Activated B cell treated with CpG ODN at 0.5 μM for 24 hours (primary cell): ENCODE data around the gene MACROD1. TPM values are rescaled to one million over a fixed set of nuclear protein-coding genes. Genes with fewer than 3 reads are reported as not detected.

Source experiments
- ATAC-seq: fragments of 200-7000 bp; cut with Tn5 transposase; one replicate; pipeline ENCODE4 v1.10.0; 2021; ENCODE audit warnings: low read depth, mild to moderate bottlenecking, moderate library complexity
- CTCF ChIA-PET: fragments of 350-600 bp; sonication (Branson Sonifier 250); formaldehyde crosslinking; loops from one replicate; lab custom pipeline; 2021; ENCODE audit warnings: antibody characterized with exemption; lab: Charles Lee
- POLR2A ChIA-PET: fragments of 350-600 bp; sonication (Branson Sonifier 250); formaldehyde crosslinking; loops from one replicate; lab custom pipeline; 2021; ENCODE audit warnings: antibody characterized with exemption; lab: Charles Lee
- DNase-seq: peaks from one replicate; pipeline ENCODE4 v3.0.0; 2022
- H3K27ac Mint-ChIP-seq: one replicate; pipeline ENCODE4 v1.8.0; 2020; ENCODE audit warnings: mixed read lengths
- H3K27me3 Mint-ChIP-seq: one replicate; pipeline ENCODE4 v1.8.0; 2021; ENCODE audit warnings: mixed read lengths
- H3K36me3 Mint-ChIP-seq: one replicate; pipeline ENCODE4 v1.8.0; 2021; ENCODE audit warnings: low read depth, mixed read lengths
- H3K4me1 Mint-ChIP-seq: one replicate; pipeline ENCODE4 v1.8.0; 2021; ENCODE audit warnings: mixed read lengths
- H3K4me3 Mint-ChIP-seq: one replicate; pipeline ENCODE4 v1.8.0; 2020; ENCODE audit warnings: mild to moderate bottlenecking, mixed read lengths
- H3K9me3 Mint-ChIP-seq: one replicate; pipeline ENCODE4 v1.8.0; 2020; ENCODE audit warnings: mixed read lengths
- intact Hi-C: fragments of 100-400 bp; cut with micrococcal nuclease; formaldehyde crosslinking; loops from one replicate; pipeline ENCODE4 v1.15.1; 2024
- total RNA-seq: library from RNA; stranded (reverse); gene quantifications from 2 replicates; pipeline ENCODE4 v1.2.3, GENCODE V29; 2022
- TF ChIP-seq, protein P1 (sequence below): fragments of 200-600 bp; IDR thresholded peaks from one replicate; pipeline ENCODE4 v1.8.0; 2022; ENCODE audit warnings: antibody characterized with exemption, mild to moderate bottlenecking

Gene MACROD1
- total RNA-seq, 1 donor from 2014 or later = 4.5 TPM

DNA sequence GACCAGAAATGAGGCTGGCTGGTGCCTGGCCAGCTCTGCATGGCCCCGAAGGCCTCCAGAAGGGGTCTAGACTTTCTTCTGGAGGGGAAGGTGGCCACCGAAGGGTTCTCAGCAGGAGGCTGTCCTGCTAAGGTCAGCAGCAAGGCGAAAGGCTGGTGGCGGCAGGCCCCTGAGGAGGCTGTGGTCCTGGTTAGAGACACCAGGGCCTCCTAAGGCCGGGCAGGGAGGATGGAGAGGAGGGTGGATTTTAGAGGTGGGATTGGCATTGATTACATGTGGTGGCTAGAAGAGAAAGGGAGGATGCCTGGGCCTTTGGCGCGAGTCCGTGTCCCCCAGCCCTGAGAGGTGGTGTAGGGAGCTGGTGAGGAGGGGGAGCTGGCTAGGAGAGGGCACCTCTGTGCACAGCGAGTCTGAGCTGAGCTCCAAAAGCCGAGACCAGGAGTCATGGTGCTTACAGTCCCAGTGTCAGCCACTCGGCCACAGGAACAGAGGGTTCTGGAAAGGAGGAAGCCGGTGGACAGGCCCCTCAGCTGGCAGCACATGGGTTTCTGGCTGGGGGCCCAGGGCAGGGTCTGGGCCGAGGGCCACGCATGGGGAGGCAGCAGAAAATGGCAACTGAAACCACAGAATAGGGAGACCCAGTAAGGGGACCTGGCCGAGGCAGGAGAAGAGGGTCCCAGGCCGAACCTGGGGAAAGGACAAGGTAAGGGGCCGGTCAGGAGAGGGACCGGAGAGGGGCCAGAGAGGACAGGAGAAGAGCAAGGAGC, 43.1 kb upstream of the MACROD1 start:
- ChIA-PET CTCF (interaction anchor here (5.3 kb wide), 1 partner anchor 16 kb away, joined by 34 read pairs; the partner anchor contains the start of genes NUDT22 and TRPT1), POLR2A (interaction anchor here (2.9 to 9.3 kb wide), 5 partner anchors 19 to 95 kb away, joined by 12 to 191 read pairs (median 81); partner anchors contain the start of genes CATSPERZ, DNAJC4, ESRRA and FKBP2)
- Mint-ChIP-seq H3K27me3 (no peaks in the 10 kb centered on the region), H3K27ac (peak overlapping the region; percentile 70), H3K4me1 (peaks cover 64% of the 10 kb centered on the region), H3K9me3 (no peaks in the 10 kb centered on the region), H3K36me3 (peaks cover 53% of the 10 kb centered on the region), H3K4me3 (peak overlapping the region; percentile 67)
- TF ChIP-seq, protein P1, sequence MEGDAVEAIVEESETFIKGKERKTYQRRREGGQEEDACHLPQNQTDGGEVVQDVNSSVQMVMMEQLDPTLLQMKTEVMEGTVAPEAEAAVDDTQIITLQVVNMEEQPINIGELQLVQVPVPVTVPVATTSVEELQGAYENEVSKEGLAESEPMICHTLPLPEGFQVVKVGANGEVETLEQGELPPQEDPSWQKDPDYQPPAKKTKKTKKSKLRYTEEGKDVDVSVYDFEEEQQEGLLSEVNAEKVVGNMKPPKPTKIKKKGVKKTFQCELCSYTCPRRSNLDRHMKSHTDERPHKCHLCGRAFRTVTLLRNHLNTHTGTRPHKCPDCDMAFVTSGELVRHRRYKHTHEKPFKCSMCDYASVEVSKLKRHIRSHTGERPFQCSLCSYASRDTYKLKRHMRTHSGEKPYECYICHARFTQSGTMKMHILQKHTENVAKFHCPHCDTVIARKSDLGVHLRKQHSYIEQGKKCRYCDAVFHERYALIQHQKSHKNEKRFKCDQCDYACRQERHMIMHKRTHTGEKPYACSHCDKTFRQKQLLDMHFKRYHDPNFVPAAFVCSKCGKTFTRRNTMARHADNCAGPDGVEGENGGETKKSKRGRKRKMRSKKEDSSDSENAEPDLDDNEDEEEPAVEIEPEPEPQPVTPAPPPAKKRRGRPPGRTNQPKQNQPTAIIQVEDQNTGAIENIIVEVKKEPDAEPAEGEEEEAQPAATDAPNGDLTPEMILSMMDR = no peak
- intact Hi-C loops = no loop called here
- DNase-seq (no peak), ATAC-seq (no peak)

GRCh38 chr11:64208086-64208795, 42.3 kb upstream of the MACROD1 start:
- Mint-ChIP-seq H3K4me1 (peaks cover 60% of the 10 kb centered on the region), H3K9me3 (no peaks in the 10 kb centered on the region), H3K36me3 (peaks cover 56% of the 10 kb centered on the region), H3K27ac (peak overlapping the region; percentile 92), H3K27me3 (no peaks in the 10 kb centered on the region), H3K4me3 (peak overlapping the region; percentile 90)
- CTCF ChIA-PET = interaction anchor here (1.0 to 6.1 kb wide), 8 partner anchors 17 to 95 kb away, joined by 3 to 147 read pairs (median 9); partner anchors contain the start of genes CATSPERZ, ESRRA, NUDT22 and PPP1R14B
- POLR2A ChIA-PET = interaction anchor here (0.6 to 9.3 kb wide), 13 partner anchors 9 to 176 kb away, joined by 3 to 191 read pairs (median 27); partner anchors contain the start of genes BAD, CATSPERZ, DNAJC4 and ESRRA
- DNase-seq = no peak
- no peak for ATAC-seq
- TF ChIP-seq, protein P1 = no peak
- intact Hi-C loops = no loop called here

DNA sequence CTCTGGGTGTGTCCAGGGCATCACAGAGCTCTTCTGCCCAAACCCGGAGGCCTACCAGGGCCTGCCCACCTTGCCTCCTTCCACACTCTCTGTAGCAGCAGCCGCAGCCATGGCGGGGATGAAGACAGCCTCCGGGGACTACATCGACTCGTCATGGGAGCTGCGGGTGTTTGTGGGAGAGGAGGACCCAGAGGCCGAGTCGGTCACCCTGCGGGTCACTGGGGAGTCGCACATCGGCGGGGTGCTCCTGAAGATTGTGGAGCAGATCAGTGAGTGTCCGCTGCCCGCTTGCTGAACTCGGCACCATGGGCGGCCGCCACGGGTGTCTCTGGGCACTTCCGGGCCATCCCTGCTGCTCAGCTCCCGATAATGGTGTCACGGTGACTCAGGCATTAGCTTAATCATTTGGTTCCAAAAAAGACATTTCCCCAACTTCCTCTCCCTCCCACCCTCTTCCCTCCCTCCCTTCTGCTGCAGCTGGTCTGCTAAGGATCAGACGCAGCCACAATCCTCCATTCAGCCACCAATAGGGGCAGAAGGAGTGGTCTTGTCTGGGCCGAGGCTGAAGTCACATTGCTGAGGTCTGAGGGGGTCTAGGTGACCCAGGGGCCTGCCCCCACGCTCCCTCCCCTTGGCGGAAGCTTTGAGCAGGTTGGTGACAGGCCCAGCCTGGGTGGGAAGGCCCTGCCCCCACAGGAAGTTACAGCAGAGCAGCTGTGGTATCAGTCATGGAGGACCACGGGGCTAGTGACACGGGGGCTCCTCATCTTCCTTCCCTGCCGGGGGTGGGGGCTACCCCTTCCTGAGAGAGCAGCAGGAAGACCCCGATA, 41.6 kb upstream of the MACROD1 start:
- CTCF ChIA-PET = interaction anchor here (1.0 to 6.1 kb wide), 12 partner anchors 9 to 242 kb away, joined by 3 to 147 read pairs (median 8); partner anchors contain the start of genes CATSPERZ, ESRRA, NUDT22 and PPP1R14B

More for the DNA sequence above, 41.6 kb upstream of the MACROD1 start:
- peaks cover 61% of the 10 kb centered on the region for H3K36me3 Mint-ChIP-seq
- H3K4me3 Mint-ChIP-seq = peak overlapping the region; percentile 90
- DNase-seq = peak; percentile 61
- ATAC-seq = peak; percentile 72
- H3K4me1 Mint-ChIP-seq = peaks cover 56% of the 10 kb centered on the region
- POLR2A ChIA-PET = interaction anchor here (0.6 to 9.3 kb wide), 18 partner anchors 9 to 928 kb away, joined by 3 to 191 read pairs (median 12); partner anchors contain the start of genes BAD, CATSPERZ, CCDC88B and DNAJC4
- TF ChIP-seq, protein P1 = no peak
- no peaks in the 10 kb centered on the region for H3K27me3 Mint-ChIP-seq
- intact Hi-C loops = loop anchor here (1.0 to 2.0 kb wide), 4 partner anchors 19 to 34 kb away; partner anchors contain the start of genes DNAJC4, FKBP2, NUDT22 and STIP1
- peak overlapping the region; percentile 92 for H3K27ac Mint-ChIP-seq
- no peaks in the 10 kb centered on the region for H3K9me3 Mint-ChIP-seq
